ENCODE measurements around the gene GCFC2.
"Not testable (repeated sequence)": the region's sequence is repeated elsewhere in the genome, so short reads cannot be mapped to it uniquely, and the experiment has no call there.

GCFC2 gene

GRCh38 chr2:75680402-75680801, 30.3 kb downstream of the GCFC2 start:
- DNase-seq (ENCODE audit: low read depth in 2 of 2), result no peak

DNA sequence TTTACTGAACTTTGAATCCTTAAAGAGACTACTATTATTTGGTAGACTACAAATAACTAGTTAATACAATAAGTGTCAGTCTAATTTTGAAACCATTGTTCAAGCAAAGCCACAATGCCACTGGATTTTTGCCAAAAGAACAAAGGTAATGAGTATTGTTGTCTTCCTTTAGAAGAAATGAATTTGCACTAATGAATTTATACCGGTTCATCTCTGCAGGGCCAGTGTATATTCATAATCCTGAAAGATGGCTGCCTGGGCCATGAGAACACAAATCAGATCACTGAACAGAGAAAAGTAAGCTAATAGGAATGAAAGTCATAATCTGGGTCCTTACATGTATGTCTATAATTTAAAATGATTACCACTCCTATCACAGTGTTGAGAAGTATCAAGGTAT, 31.2 kb downstream of the GCFC2 start:
- no peak for DNase-seq (ENCODE audit: low read depth in 2 of 2)

DNA sequence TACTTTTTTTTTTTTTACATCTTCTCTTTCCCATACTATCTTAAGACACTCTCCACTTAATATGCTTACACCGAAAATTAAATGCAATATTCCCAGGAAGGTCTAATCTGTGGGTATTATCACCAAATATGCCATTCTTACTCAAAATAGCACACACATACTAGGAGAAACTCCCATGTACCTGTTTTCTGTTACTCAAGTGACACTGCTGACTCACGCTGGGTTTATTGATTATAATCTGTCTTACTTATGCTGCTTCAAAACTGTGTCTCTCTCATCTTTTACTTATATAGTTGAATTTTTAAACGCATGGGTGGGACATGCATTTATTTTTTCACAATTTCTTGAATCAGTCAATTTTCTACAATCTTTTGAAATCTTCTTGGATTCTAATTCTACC, 34.3 kb downstream of the GCFC2 start:
- no peak for DNase-seq (ENCODE audit: low read depth in 2 of 2)

DNA sequence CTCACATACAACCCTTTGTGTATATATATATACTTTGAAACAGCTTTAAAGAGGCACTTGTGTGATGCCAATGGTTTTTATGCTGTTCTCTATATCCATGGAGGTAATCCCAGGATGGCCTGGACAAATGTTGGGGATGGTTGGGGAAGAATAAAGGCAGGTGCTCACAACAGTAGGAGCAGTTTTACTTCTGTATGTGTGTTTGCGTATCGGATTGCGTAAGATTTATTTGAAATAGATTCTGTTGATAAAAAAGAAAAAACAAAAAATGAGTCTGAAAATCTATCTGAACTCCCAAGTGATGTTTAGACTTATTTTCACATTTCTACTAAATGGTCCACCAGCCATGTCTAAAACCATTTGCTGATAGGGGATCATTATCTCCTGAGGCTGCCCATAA, 34.8 kb downstream of the GCFC2 start:
- no peak for DNase-seq (ENCODE audit: low read depth in 2 of 2)

DNA sequence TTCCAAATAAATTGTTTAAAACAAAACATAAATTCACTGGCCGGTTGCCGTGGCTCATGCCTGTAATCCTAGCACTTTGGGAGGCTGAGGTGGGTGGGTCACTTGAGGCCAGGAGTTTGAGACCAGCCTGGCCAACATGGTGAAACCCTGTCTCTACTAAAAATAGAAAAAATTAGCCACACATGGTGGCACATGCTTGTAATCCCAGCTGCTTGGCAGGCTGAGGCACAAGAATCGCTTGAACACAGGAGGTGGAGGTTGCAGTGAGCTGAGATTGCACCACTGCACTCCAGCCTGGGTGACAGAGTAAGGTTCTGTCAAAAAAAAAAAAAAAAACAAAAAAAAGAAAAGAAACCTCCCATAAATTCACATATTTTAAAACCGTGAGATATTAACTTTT, 35.3 kb downstream of the GCFC2 start:
- DNase-seq (ENCODE audit: low read depth in 2 of 2), result not testable (repeated sequence)

GRCh38 chr2:75667884-75668283, 42.8 kb downstream of the GCFC2 start:
- DNase-seq (ENCODE audit: low read depth in 2 of 2), result no peak

GRCh38 chr2:75666911-75667310, 43.8 kb downstream of the GCFC2 start:
- DNase-seq (ENCODE audit: low read depth in 2 of 2), result no peak

- no peak for DNase-seq (ENCODE audit: low read depth in 2 of 2)
These were observed 52.9 kb downstream of the GCFC2 start for GRCh38 chr2:75657798-75658197.

- no peak for DNase-seq (ENCODE audit: low read depth in 2 of 2)
These were observed 54.2 kb downstream of the GCFC2 start for GRCh38 chr2:75656563-75656962.

DNA sequence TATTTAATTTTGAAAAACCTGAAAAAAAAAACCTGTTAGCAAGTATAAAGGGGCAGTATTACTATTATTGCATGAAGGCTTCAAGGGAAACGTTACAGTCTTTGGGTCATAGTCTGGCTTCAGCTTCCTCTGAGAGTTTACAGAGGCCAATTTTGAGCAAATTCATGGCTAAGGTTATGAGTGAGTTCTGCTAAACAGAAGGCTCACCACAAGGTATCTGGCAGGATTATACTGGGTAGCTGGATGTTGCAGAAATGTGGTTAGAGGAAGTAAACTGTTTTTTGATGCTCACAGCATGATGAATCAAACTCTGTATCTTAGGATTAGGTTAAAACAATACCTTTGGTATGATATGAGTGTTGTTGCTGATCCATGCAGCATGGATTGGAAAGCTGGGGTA, 54.9 kb downstream of the GCFC2 start:
- DNase-seq (ENCODE audit: low read depth in 2 of 2), result no peak

GRCh38 chr2:75654012-75654411, 56.7 kb downstream of the GCFC2 start:
- no peak for DNase-seq (ENCODE audit: low read depth in 2 of 2)

DNA sequence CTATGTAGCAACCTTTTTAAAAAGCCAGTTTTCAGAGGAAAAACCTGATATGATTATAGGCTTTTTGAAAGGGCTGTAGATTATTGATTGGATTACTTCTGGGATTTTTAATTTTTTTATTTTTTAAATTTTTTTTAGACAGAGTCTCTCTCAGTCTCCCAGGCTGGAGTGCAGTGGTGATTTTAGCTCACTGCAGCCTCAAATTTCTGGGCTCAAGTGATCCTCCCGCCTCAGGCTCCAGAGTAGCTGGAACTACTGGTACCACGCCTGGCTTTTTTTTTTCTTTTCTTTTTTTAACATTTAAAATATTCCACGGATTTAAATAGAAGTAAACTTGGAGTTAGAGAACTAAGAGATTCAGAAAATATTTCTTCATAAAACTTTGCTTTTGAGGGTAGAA, 62.9 kb downstream of the GCFC2 start:
- no peak for DNase-seq (ENCODE audit: low read depth in 2 of 2)

- peak; percentile 49 to 56 for DNase-seq (ENCODE audit: low read depth in 2 of 2)
These were observed 63.9 kb downstream of the GCFC2 start, which contains the start of gene MRPL19 for GRCh38 chr2:75646583-75647425. Gene MRPL19 (plus strand): TSS chr2:75646783. CDS start chr2:75646808, 25 bp downstream.

- no peak for DNase-seq (ENCODE audit: low read depth in 2 of 2)
These were observed 64.6 kb downstream of the GCFC2 start for GRCh38 chr2:75646090-75646582.

DNA sequence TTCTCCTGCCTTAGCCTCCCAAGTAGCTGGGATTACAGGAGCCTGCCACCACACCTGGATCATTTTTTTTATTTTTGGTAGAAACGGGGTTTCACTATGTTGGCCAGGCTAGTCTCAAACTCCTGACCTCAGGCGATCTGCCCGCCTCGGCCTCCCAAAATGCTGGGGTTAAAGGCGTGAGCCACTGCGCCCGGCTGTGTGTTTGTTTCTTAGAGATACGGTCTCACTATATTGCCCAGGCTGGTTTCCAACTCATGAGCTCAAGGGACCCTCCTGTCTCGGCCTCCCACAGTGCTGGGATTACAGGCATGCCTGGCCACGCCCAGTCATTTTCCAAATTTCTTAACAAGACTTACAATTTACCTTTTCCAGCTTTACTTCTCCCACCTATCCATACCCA, 65.1 kb downstream of the GCFC2 start:
- no peak for DNase-seq (ENCODE audit: low read depth in 2 of 2)

GRCh38 chr2:75643980-75644379, 66.7 kb downstream of the GCFC2 start:
- DNase-seq (ENCODE audit: low read depth in 2 of 2), result no peak

GRCh38 chr2:75641587-75641986, 69.1 kb downstream of the GCFC2 start:
- DNase-seq (ENCODE audit: low read depth in 2 of 2), result no peak

DNA sequence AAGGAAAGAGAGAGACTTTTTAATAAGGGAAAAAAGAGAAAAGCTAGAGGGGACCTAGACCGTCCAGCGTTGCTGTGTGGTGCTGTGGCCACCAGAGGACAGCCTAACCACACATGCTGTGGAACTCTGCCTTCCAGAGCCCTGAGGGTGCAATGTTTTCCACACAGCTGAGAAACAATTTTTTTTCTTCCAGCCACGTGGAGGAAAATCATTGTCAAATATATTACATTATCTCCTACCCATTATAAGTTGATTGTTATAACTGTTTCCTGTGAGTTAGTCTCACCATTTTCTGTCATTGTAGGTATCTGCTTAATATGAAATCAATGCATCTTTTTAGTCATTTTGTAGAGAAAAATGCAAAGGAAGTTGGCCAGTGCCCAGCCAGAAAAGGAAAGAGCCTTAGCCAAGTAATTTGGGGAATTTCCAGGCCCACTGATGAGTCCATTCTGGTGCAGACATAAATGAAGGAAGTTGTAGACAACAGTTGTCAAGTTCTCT, 70.0 kb downstream of the GCFC2 start:
- peak; percentile 16 to 27 for DNase-seq (ENCODE audit: low read depth in 2 of 2)

GRCh38 chr2:75637568-75637967, 73.1 kb downstream of the GCFC2 start:
- no peak for DNase-seq (ENCODE audit: low read depth in 2 of 2)

DNA sequence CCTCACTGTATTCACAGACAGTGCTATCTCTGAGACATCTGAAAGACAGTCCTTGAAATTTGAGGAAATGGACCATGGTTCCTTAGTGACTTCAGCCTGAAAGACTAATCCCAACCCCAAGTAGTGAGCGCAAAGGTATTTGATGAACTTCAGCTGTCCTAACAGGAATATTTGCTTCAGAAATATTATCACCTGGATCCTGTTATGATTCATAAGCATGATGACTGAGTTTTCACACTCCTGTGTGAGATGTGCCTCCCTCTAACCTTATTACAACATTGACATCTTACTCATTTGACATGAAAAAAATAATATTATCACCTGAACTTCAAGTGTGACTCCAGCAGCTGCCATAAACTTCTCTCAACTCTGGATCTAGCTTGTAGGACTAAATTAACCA, 75.8 kb downstream of the GCFC2 start:
- no peak for DNase-seq (ENCODE audit: low read depth in 2 of 2)

GRCh38 chr2:75633620-75634019, 77.1 kb downstream of the GCFC2 start:
- DNase-seq (ENCODE audit: low read depth in 2 of 2), result no peak

- DNase-seq (ENCODE audit: low read depth in 2 of 2), result no peak
These were observed 77.9 kb downstream of the GCFC2 start for GRCh38 chr2:75632813-75633212.

GRCh38 chr2:75632091-75632701, 78.5 kb downstream of the GCFC2 start:
- DNase-seq (ENCODE audit: low read depth in 2 of 2), result no peak

Measured in stimulated activated CD8-positive, alpha-beta memory T cell treated with anti-CD3 and anti-CD28 coated beads, Interleukin-2, amount 100 ng/mL, for 48 hours (primary cell).